DMS 273 (cell line): ENCODE measurements around the gene CFAP58.
A peak's percentile ranks its signal among the peaks of the same experiment; 100 is the strongest.

Experiments
- DNase-seq: peaks from one replicate; lab custom pipeline; 2025; ENCODE audit not compliant: unreplicated experiment; lab: John Stamatoyannopoulos, UW

CFAP58 gene

GRCh38 chr10:104472957-104473745 is 119.5 kb downstream of the CFAP58 start:
- DNase-seq, result no peak

- no peak for DNase-seq
Observed at GRCh38 chr10:104478380-104478779, 124.7 kb downstream of the CFAP58 start.

DNA sequence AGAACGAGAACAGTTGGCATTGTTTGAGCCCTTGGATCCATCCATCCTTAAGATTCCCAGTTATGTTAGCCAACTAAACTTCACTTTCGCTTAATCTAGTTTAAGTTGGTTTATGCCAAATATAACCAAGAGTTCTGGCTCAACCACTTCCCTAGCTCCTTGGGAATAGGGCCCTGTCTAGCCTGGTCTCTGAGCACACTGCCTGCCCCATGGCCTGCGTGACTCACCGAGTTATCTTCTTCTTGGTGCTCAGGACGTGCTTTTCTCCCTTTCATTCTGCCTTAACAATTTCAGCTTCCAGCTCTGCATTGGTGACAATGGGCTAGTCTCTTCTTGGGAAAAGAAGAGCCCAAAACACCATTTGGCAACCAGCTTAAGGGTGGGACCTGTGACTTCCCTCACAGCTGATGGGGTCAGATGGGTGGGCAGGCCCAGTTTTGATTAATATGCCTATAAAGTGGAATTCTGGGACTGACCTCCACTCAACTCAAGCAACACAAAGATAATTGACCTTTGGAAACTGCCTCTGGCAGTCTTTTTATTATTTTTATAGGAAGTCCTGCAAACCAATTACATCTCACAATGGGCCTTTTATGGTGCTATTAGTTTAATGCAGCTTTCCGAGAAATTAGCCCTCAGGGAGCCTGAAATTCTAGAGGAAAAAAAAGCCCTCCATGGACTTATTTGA is 126.4 kb downstream of the CFAP58 start:
- DNase-seq, result no peak

GRCh38 chr10:104480797-104481196 is 127.2 kb downstream of the CFAP58 start:
- no peak for DNase-seq

GRCh38 chr10:104483582-104483981 is 129.9 kb downstream of the CFAP58 start:
- no peak for DNase-seq

DNA sequence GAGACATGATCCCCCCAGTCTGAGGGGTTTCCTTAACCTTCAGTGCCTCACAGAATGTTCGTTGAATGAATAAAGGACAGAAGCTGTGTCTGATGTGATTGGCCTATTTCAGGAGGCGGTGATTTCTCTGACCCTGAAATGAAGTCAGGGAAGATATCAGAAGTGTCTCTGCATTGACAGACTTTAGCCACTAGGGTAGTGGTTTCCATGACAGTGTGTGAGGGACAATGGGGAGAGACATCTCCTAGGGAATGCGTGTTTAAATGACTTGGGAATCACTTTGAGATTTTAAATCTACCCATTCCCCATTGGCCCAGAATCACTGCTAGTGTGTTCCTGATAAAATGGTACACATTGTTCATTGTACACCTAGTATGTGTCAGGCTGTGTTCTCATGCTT is 132.0 kb downstream of the CFAP58 start:
- peak; percentile 11 for DNase-seq

DNA sequence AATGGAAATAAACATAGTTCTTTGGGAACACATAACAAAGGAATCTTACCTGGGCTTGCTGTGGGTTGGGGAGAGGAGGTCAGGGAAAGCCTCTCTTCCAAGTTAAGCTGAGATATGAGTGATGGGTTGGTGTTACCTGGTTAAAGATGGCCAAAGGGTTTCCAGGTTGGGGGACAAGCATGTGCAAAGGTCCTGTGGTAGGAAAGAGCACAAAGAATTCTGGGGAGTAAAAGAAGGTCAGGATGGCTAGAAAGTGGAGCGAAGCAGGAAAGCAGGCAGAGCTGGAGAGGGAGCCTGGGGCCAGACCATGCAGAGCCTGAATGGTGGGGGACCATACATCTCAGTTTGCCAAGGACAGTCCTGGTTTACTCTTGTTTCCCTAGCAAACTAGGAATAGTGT is 133.2 kb downstream of the CFAP58 start:
- no peak for DNase-seq

DNA sequence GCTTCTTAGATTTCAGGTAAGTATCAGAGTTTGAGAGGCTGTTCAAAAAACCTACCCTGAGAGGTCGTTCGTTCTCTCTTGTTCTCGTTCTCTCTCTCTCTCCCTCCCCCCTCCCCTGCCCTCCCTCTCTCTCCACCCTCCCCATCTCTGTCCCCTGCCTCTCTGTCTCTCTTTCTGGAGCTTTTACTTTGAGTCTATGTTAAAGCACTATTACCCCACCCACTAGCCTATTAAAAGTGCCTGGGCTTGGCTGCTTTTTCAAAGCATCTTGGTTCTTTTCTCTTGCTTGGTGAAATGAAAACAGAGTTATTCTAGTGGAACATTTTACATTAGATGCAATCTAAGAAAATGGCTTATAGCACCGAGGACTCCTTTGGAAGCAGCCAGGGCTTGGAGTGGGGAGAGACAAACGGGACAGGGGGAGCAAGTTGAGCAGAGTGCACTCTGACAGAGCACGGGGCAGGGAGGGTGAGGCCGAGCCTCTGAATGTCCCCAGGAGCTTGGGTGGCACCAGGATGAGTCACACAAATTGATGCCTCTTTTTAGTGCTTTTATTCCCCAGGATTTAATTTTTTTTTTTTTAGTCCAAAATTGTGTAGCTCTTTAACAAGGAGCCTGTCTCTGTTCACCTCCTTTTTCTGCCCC is 134.3 kb downstream of the CFAP58 start:
- DNase-seq, result no peak

GRCh38 chr10:104488439-104488832 is 134.8 kb downstream of the CFAP58 start:
- DNase-seq, result no peak

- no peak for DNase-seq
Observed at GRCh38 chr10:104492329-104492940, 138.8 kb downstream of the CFAP58 start.

DNA sequence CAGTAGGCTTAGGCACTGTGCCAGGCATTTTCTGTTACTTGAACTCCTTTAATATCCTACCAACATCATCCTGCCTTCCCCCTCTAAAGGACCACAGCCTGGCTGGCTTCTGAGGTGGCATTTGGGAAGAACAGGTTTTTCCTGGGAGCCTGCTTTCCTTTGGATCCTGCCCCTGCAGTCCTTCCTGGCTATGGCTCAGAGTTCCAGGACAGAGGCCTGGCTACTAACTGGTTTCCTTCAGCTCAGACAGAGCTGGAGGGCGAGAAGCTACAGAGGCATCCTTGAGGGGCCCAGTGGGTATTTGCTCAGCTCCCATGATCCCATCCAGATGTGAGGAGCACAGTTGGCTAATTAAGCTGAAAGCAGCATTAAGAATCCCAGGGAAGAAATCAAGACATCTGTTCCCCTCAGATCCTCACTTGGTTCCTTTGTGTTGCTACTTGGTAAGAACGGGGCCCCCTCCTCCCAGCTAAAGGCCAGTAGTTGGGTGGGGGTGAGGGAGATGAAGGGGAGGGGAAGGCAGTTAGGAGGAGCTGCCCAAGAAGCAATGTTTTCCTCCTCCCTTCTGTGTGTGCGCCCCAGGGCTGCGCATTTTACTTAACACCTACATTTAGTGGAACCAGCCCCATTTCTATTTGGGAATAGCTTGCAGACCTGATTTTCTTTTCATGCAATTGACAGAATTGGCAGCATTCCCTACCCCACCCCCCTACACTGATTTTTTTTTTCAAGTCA is 144.9 kb downstream of the CFAP58 start:
- peak; percentile 9 for DNase-seq

DNA sequence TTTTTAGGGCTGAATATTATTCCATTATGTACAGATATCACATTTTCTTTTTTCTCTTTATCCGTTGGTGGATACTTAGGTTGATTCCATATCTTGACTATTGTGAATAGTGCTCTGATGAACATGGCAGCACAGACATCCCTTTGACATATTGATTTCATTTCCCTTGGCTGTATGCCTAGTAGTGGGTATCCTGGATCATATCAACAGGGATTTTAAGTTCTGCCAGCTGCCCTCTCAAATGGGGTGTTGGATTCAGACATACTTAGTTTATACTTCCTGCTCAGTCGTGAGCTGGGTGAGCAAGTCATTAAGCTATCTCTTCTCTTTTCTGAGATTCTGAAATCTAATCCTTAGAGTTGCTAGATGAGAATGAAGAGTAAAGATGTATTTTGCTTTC is 147.8 kb downstream of the CFAP58 start:
- DNase-seq, result no peak

DNA sequence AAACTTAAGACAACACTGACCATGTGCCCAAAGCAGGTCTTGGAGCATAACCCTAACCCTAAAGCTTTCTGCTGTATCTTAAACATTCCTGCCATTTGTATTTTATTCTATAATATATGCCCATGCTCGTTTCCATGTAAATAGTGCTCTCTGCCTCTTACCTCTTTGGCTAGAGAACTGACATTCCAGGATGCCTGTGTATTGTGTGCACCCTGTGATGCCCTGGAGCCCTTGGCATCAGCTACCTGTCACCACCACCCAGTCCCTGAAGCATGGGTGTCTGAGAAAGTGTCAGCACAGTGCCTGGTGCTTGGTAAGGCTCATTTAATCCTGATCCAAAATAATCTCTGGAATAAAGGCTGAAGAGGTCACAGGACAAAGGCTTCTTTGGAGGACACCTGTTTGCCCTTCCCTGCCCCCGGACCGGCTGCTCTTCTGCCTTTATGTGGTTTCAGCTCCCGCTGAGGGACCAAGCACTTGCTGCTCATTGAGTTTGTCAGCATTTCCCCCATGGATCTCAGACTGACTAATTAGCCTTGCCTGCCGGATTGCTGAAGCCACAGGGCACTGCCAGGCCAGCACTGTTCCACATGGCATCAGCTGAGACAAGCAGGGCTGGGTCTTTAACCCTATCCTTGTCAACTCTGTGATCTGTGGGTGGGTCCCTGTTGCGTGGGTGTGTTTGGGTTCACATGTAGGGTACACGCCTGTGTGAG is 148.4 kb downstream of the CFAP58 start:
- no peak for DNase-seq

GRCh38 chr10:104502907-104503306 is 149.3 kb downstream of the CFAP58 start:
- DNase-seq, result no peak
